DOHH2 (cell line): ENCODE data around the gene SGO1.

ENCODE experiments used
- H3F3A ChIP-seq: fragments of 200-600 bp; sonication (generic), shearing (Covaris generic); 2 replicates; pipeline ENCODE4 v1.6.0; 2016; ENCODE audit warnings: antibody characterized with exemption, mild to moderate bottlenecking; ENCODE audit not compliant: control insufficient read depth, insufficient read depth
- H3K27ac ChIP-seq: fragments of 200-600 bp; sonication (generic); 2 replicates; pipeline ENCODE4 v1.5.1; 2014; ENCODE audit warnings: low read depth, mild to moderate bottlenecking, low read length, moderate library complexity
- H3K27me3 ChIP-seq: fragments of 200-600 bp; sonication (generic); 2 replicates; pipeline ENCODE4 v1.6.1; 2014; ENCODE audit warnings: mild to moderate bottlenecking, low read length, mixed read lengths; ENCODE audit not compliant: control insufficient read depth
- H3K36me3 ChIP-seq: fragments of 200-600 bp; sonication (generic); 2 replicates; pipeline ENCODE4 v1.6.1; 2014; ENCODE audit warnings: mild to moderate bottlenecking, low read length, moderate library complexity, mixed read lengths; ENCODE audit not compliant: control insufficient read depth
- H3K4me1 ChIP-seq: fragments of 200-600 bp; sonication (generic); 2 replicates; pipeline ENCODE4 v1.6.1; 2014; ENCODE audit warnings: mild to moderate bottlenecking, low read length, mixed read lengths; ENCODE audit not compliant: control insufficient read depth
- H3K4me2 ChIP-seq: fragments of 200-600 bp; sonication (generic); 2 replicates; pipeline ENCODE4 v1.6.0; 2014; ENCODE audit warnings: mild to moderate bottlenecking, low read length, moderate library complexity
- H3K4me3 ChIP-seq: fragments of 200-600 bp; sonication (generic); 2 replicates; pipeline ENCODE4 v1.5.1; 2014; ENCODE audit warnings: mild to moderate bottlenecking, low read length, mixed read lengths
- H3K79me2 ChIP-seq: fragments of 200-600 bp; sonication (generic); 2 replicates; pipeline ENCODE4 v1.6.1; 2014; ENCODE audit warnings: mild to moderate bottlenecking, low read length, mixed read lengths; ENCODE audit not compliant: control insufficient read depth
- H3K9me2 ChIP-seq: fragments of 200-600 bp; sonication (generic); replicated peaks from 2 replicates; pipeline ENCODE4 v1.6.1; 2014; ENCODE audit warnings: mild to moderate bottlenecking, low read length, mixed read lengths; ENCODE audit not compliant: control insufficient read depth
- H3K9me3 ChIP-seq: fragments of 200-600 bp; sonication (generic); 2 replicates; pipeline ENCODE4 v1.6.1; 2014; ENCODE audit warnings: antibody characterized with exemption, low read length, mixed read lengths; ENCODE audit not compliant: control insufficient read depth, insufficient read depth
- H4K20me1 ChIP-seq: fragments of 200-600 bp; sonication (generic); 2 replicates; pipeline ENCODE4 v1.6.0; 2014; ENCODE audit warnings: low read depth, mild to moderate bottlenecking, antibody characterized with exemption, low read length, moderate library complexity; ENCODE audit not compliant: control insufficient read depth, insufficient read depth
- EZH2phosphoT487 ChIP-seq: fragments of 200-600 bp; sonication (generic); IDR thresholded peaks from 2 replicates; pipeline ENCODE4 v1.6.1; 2017; ENCODE audit warnings: borderline replicate concordance, mild to moderate bottlenecking, antibody characterized with exemption, low read length, moderate library complexity, mixed read lengths
- TF ChIP-seq, protein P1 (sequence below): fragments of 200-600 bp; sonication (generic); IDR thresholded peaks from one replicate; pipeline ENCODE4 v1.5.1; 2014; ENCODE audit warnings: antibody characterized with exemption, mild to moderate bottlenecking, low read depth, low read length; ENCODE audit not compliant: poor library complexity, severe bottlenecking

Gene SGO1

DNA sequence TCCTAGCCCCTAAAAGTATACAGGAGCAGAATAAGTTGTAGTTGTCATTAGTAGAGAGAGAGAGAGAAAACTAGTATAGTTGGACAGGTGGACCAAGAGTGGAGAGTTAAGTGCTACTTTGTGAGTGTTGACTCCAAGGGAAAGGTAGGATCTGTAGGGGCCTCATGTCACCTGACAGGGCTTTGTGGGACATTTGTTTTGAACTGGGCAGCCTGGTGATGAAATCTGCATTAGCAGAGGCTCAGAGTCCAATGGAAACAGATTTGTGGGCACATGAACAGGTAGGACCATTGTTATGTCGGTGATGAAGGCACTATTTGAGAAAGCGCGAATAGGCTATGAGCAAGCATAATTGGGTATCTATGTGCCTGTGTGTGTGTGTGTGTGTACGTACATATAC is 43.5 kb downstream of the SGO1 start:
- peaks cover 7% of the 10 kb centered on the region; the same call in 1 of the 2 replicates for H3K36me3 ChIP-seq
- no peak overlapping the region for H3K4me2 ChIP-seq
- H3K27me3 ChIP-seq = no peaks in the 10 kb centered on the region
- no peak for TF ChIP-seq EZH2phosphoT487
- TF ChIP-seq, protein P1, sequence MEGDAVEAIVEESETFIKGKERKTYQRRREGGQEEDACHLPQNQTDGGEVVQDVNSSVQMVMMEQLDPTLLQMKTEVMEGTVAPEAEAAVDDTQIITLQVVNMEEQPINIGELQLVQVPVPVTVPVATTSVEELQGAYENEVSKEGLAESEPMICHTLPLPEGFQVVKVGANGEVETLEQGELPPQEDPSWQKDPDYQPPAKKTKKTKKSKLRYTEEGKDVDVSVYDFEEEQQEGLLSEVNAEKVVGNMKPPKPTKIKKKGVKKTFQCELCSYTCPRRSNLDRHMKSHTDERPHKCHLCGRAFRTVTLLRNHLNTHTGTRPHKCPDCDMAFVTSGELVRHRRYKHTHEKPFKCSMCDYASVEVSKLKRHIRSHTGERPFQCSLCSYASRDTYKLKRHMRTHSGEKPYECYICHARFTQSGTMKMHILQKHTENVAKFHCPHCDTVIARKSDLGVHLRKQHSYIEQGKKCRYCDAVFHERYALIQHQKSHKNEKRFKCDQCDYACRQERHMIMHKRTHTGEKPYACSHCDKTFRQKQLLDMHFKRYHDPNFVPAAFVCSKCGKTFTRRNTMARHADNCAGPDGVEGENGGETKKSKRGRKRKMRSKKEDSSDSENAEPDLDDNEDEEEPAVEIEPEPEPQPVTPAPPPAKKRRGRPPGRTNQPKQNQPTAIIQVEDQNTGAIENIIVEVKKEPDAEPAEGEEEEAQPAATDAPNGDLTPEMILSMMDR = no peak
- no peaks in the 10 kb centered on the region for H3K9me3 ChIP-seq
- H4K20me1 ChIP-seq = no peaks in the 10 kb centered on the region
- H3F3A ChIP-seq = no peaks in the 10 kb centered on the region
- H3K27ac ChIP-seq = no peak overlapping the region
- H3K9me2 ChIP-seq = no peaks in the 10 kb centered on the region
- H3K79me2 ChIP-seq = no peaks in the 10 kb centered on the region
- H3K4me1 ChIP-seq = no peaks in the 10 kb centered on the region
- H3K4me3 ChIP-seq = no peak overlapping the region

DNA sequence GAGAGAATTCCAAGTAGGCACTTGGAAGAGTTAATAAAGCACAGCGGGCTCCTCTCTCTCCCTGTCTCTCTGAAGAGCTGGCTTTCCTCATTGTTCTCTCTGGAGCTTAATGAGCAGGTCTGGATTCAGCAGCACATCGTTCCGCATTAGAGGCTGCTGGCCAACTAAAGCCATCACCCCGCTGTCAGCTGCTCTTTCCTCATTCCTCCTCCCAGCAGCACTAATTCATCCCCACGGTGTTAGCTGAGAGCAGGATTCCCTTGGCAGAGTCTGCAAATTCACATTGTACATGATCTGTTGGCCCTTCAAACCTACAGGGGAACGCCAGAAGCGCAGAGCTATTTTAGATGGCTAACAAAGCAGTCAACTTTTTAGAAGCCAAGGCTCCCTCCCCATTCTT is 44.2 kb downstream of the SGO1 start:
- Histone ChIP-seq H3K27me3 (no peaks in the 10 kb centered on the region), H3K79me2 (no peaks in the 10 kb centered on the region), H3K4me1 (no peaks in the 10 kb centered on the region), H4K20me1 (no peaks in the 10 kb centered on the region), H3K9me3 (no peaks in the 10 kb centered on the region), H3F3A (no peaks in the 10 kb centered on the region), H3K9me2 (no peaks in the 10 kb centered on the region), H3K27ac (no peak overlapping the region), H3K36me3 (peaks cover 10% of the 10 kb centered on the region), H3K4me3 (no peak overlapping the region), H3K4me2 (no peak overlapping the region)
- no peak for TF ChIP-seq EZH2phosphoT487
- TF ChIP-seq, protein P1 = no peak

DNA sequence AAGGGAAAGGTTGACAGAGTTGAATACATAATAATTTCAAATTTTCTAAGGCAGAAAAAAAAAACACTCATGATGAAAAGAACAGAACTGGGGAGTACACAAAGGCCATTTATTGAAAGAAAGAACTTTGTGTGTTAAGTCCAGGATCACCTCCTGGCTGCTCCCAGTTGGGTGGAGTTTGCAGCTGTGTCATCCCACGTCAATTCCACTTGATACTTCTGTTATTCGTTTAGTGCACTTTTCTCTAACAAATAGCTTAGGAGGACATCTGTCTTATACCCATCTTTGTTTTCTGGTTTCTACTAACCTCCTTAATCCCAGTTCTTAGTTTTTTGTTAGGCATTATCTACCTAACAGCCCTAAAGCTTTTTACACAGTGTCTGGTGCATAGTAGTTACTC is 44.7 kb downstream of the SGO1 start:
- Histone ChIP-seq H3K9me3 (no peaks in the 10 kb centered on the region), H3K4me2 (no peak overlapping the region), H3K4me1 (no peaks in the 10 kb centered on the region), H3K79me2 (no peaks in the 10 kb centered on the region), H3K27me3 (no peaks in the 10 kb centered on the region), H3K36me3 (peaks cover 12% of the 10 kb centered on the region), H3K9me2 (no peaks in the 10 kb centered on the region), H3K27ac (no peak overlapping the region), H4K20me1 (no peaks in the 10 kb centered on the region), H3K4me3 (no peak overlapping the region), H3F3A (no peaks in the 10 kb centered on the region)
- TF ChIP-seq, protein P1 = no peak
- no peak for TF ChIP-seq EZH2phosphoT487

DNA sequence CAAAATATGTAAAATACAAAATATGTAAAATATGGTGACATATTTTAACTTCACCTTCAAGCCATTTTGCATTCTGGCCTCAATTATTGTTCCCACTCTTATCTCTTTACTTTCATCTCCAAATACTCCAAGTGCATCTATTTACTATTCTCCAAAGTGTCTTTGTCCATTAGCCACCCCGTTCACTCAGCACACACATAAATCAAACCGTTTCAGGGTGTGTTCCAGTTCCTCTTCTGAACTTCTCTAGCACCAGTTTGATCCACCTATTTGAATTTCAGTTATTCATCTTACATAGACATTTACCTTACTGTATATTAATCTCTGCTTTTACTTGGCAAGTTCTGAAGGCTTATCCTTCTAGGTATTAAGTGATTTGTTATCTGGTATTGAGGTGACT is 45.1 kb downstream of the SGO1 start:
- no peak for TF ChIP-seq EZH2phosphoT487
- TF ChIP-seq, protein P1 = no peak
- Histone ChIP-seq H3K4me2 (no peak overlapping the region), H3K9me3 (no peaks in the 10 kb centered on the region), H3K27ac (no peak overlapping the region), H3K36me3 (peaks cover 12% of the 10 kb centered on the region), H3K4me1 (no peaks in the 10 kb centered on the region), H3F3A (no peaks in the 10 kb centered on the region), H4K20me1 (no peaks in the 10 kb centered on the region), H3K9me2 (no peaks in the 10 kb centered on the region), H3K79me2 (no peaks in the 10 kb centered on the region), H3K4me3 (no peak overlapping the region), H3K27me3 (no peaks in the 10 kb centered on the region)
